ENCODE results near the gene C3orf20.

DNA sequence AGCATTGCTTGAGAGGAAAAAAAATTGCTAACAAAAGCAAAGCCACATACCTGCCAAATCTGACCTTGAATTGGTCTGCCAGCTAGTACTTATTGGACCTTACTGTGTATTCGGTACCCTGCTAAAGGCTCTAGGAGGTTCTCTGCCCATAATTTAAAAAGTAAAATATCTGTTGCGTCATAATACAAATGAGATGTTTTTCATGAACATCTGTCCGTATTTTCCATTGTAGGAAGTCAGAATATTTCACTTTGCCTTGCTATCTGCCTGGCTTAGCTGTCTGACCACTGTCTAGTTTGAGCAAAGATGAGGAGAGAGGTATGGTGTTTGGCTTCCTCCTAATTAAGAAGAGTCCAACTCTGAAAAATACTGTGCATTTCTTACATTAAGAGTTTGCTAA, 10.8 kb upstream of the C3orf20 start:
- no peak for TF ChIP-seq EZH2 (IDR thresholded peaks at IDR 0.05; ENCODE audit: borderline replicate concordance, insufficient read depth, low read length, poor library complexity, severe bottlenecking)
- TF ChIP-seq, protein P1, sequence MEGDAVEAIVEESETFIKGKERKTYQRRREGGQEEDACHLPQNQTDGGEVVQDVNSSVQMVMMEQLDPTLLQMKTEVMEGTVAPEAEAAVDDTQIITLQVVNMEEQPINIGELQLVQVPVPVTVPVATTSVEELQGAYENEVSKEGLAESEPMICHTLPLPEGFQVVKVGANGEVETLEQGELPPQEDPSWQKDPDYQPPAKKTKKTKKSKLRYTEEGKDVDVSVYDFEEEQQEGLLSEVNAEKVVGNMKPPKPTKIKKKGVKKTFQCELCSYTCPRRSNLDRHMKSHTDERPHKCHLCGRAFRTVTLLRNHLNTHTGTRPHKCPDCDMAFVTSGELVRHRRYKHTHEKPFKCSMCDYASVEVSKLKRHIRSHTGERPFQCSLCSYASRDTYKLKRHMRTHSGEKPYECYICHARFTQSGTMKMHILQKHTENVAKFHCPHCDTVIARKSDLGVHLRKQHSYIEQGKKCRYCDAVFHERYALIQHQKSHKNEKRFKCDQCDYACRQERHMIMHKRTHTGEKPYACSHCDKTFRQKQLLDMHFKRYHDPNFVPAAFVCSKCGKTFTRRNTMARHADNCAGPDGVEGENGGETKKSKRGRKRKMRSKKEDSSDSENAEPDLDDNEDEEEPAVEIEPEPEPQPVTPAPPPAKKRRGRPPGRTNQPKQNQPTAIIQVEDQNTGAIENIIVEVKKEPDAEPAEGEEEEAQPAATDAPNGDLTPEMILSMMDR (IDR thresholded peaks at IDR 0.05; ENCODE audit: poor library complexity, severe bottlenecking) = no peak
- TF ChIP-seq POLR2AphosphoS5 (IDR thresholded peaks at IDR 0.05) = no peak
- no peak for TF ChIP-seq MXI1 (conservative IDR thresholded peaks at IDR 0.05; ENCODE audit: poor library complexity, severe bottlenecking)
- TF ChIP-seq TAF1 (IDR thresholded peaks at IDR 0.05; ENCODE audit: low read depth) = no peak
- no peak for TF ChIP-seq EP300 (conservative IDR thresholded peaks at IDR 0.05; ENCODE audit: poor library complexity, severe bottlenecking)
- no peak for TF ChIP-seq SMC3 (conservative IDR thresholded peaks at IDR 0.05; ENCODE audit: poor library complexity)

All from neural cell (in vitro differentiated cells).